Measurements from ENCODE around the gene SYT4.
"Not testable (repeated sequence)": the region's sequence is repeated elsewhere in the genome, so short reads cannot be mapped to it uniquely, and the experiment has no call there.

SYT4 gene, protein sequence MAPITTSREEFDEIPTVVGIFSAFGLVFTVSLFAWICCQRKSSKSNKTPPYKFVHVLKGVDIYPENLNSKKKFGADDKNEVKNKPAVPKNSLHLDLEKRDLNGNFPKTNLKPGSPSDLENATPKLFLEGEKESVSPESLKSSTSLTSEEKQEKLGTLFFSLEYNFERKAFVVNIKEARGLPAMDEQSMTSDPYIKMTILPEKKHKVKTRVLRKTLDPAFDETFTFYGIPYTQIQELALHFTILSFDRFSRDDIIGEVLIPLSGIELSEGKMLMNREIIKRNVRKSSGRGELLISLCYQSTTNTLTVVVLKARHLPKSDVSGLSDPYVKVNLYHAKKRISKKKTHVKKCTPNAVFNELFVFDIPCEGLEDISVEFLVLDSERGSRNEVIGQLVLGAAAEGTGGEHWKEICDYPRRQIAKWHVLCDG

DNA sequence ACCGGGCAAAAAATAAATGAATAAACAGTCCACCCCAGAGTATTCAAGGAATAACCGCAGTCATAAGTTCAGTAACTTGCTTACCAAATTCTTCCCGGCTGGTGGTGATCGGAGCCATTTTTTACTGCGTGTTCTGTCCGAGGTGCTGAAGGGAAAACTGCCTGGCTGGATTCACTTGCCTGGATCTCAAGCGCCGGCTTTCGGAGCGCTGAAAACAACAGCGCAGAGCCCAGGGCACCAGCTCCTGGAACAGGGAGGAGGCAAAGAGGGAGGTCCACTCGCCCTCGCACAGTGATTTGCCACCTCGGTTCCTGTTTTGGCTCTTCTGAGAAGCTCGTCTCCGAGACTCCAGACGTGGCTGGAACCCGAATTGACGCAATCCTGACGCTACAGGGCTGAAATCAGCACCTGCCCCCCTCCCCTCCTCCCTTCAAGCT lies at the start of gene SYT4:
Gene SYT4, minus strand, starts transcription at position 327 of the 437 bp plus-strand sequence. Its CDS starts 209 bp downstream, at position 118.
- DNase-seq (ENCODE audit: low read depth): peak; percentile 78

- DNase-seq (ENCODE audit: low read depth): no peak
Observed at GRCh38 chr18:43322132-43322531, 44.8 kb upstream of the SYT4 start.

DNA sequence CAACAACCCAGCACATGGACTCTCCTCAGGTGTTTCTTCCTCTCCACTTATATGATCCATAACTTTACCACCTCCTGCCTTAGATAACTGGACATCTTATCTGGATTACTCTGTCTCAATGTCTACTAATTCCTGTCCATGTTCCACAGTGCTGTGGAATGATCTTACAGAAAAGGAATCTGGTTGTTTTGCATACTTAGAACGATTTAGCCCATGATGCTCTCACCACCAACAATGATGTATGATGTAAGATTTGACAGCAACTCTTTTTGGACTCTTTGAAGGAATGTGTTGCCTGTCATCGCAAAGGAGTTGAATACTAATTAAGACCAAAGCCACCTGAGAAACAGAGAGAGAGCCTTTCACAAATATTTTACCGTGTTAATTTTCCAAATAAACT lies 37.7 kb upstream of the SYT4 start:
- peak; percentile 6 for DNase-seq (ENCODE audit: low read depth)

DNA sequence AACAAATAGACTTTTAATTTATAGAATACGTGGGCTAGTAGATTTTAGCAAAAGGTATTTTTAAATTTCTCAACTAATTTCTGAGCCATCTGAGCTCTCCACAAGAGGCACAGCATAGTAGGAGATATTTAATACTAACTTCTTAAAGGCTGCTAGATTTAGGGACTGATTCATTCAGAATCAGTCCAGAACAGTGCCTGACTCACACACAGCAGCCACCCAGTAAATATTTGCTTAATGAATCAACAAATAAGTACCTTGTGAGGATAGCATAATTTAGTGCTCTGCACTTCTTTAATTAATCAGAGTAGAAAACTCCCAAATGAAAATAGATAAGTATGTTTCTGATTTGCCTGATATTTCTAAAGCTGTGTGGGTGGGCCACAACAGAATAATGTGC lies 35.6 kb upstream of the SYT4 start:
- peak; percentile 9 for DNase-seq (ENCODE audit: low read depth)

- no peak for DNase-seq (ENCODE audit: low read depth)
Observed at GRCh38 chr18:43310239-43310638, 32.9 kb upstream of the SYT4 start.

- peak; percentile 0 for DNase-seq (ENCODE audit: low read depth)
Observed at GRCh38 chr18:43303376-43303775, 26.1 kb upstream of the SYT4 start.

- DNase-seq (ENCODE audit: low read depth): not testable (repeated sequence)
Observed at GRCh38 chr18:43286187-43286586, 8.9 kb upstream of the SYT4 start.

- DNase-seq (ENCODE audit: low read depth): no peak
Observed at GRCh38 chr18:43283299-43283698, 6.0 kb upstream of the SYT4 start.

DNA sequence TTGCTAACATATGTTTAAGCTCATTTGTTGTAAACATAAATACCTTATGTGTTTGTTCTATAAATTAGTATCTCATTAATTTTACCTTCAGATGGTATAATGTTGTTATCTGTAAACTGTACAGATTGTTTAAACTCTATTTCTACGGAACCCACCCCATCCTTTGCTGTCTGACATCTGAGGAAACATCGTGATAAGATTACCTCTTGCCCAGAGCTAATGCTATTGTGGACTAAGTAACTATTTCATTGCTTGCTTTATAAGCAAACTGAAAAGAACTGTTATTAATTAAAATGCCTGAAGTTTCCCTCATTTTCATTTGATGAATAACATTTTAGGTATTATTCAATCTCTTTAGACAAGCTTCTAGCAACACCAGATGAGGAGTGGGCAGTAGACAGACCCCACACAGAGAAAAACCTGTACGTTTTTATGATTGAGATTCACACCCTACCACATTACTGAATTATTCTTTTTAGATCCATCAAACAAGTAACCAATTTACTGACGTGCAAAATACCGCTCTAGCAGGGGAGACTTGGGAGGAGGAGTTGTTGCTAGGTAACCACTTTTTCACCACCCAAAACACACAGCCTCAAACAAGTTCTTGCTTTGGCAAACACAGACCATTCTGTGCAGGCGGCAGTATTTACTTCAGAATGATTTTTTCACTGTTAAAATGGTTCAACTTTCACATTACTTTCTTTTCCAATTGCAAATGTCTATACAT lies 1.9 kb upstream of the SYT4 start:
- DNase-seq (ENCODE audit: low read depth): peak; percentile 18

- no peak for DNase-seq (ENCODE audit: low read depth)
Observed at GRCh38 chr18:43278355-43278754, 1.1 kb upstream of the SYT4 start.

DNA sequence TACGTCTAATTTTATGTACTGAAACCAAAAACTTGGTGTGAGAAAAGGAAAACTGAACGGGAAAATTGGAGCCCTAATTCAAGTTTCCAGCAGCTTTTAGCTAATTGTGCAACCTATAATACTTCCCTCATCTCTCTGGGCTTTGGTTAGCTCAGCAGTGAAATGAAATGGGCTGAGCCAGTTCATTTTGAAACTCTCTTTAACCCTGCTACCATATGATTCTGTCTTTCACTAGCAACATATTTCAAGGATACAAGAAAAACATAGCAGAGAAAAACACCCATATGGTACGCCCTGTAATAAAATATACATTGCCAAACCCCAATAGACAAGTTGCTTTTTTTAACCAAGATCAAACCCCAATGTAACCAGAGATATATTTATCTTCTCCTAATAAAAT lies 799 bp downstream of the SYT4 start:
- no peak for DNase-seq (ENCODE audit: low read depth)

- DNase-seq (ENCODE audit: low read depth): no peak
Observed at GRCh38 chr18:43275546-43275945, 1.7 kb downstream of the SYT4 start.

DNA sequence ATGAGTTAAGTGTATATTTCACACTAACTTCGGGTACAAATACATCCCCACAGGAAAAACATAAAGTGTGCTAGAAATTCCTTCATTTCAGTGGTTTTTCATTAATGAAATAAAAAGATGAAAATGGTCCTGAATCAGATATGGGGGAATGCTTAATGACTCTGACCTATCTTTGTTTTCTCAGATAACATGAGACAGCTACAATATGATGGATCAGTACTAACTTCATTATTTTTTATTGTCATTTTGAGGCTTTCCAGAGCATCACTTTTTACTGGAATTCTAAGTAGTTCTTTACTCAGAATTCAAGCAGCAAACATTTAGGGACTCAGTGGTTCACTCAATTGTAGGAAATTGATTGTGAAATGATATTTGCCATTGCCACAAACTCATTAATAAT lies 2.8 kb downstream of the SYT4 start:
- no peak for DNase-seq (ENCODE audit: low read depth)

- peak; percentile 65 for DNase-seq (ENCODE audit: low read depth)
Observed at GRCh38 chr18:43271593-43272432, 5.5 kb downstream of the SYT4 start.

GRCh38 chr18:43267818-43268217 lies 9.5 kb downstream of the SYT4 start:
- no peak for DNase-seq (ENCODE audit: low read depth)

DNA sequence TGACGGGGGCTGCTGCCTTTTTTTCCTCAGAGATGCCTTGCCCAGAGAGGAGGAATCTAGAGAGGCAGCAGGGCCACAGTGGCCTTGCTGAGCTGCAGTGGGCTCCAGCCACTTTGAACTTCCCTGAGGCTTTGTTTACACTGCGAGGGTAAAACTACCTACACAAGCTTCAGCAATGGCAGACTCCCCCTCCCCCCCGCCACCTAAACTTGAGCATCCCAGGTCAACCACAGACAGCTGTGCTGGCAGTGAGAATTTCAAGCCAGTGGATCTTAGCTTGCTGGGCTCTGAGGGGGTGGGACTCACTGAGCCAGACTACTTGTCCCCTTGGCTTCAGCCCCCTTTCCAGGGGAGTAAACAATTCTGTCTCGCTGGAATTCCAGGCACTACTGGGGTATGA lies 11.8 kb downstream of the SYT4 start:
- no peak for DNase-seq (ENCODE audit: low read depth)

GRCh38 chr18:43248610-43249249 lies 28.6 kb downstream of the SYT4 start:
- no peak for DNase-seq (ENCODE audit: low read depth)

DNA sequence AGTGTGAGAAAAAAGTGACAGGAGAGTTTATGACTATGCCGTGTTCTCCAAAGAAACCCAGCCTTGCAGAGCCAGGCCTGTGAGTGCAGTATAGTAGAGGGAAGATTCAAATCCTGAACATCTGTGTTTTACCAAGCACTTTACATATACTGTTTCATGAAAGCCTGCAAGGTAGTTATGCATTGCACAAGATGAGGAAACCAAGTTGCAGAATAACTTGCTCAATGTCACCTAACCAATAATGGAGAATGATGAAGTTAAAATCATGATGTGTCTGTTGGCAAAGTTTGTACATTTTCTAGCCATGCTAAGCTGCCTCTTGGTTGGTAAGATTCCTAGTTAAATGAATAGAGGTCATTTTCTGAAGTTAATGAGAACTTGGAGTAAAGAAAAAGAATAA lies 29.3 kb downstream of the SYT4 start:
- DNase-seq (ENCODE audit: low read depth): no peak

DNA sequence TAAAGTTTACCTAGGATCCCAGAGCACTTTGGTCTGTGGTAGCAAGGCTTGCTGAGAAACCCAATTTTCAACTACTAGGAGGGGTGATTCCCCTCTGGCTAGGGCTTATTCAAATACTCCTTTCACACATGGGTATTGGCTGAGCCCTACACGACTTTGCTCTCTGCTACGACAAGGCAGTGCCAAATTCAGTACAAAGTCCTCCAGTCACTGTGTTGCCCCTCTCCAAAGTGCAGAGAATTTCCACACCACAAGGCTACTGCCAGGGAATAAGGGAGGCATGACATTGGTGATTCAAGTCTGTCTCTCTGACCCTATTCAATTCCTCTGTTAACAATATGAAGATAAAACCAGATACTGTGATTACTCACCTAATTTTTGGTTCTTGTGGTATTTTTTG lies 38.9 kb downstream of the SYT4 start:
- no peak for DNase-seq (ENCODE audit: low read depth)

DNA sequence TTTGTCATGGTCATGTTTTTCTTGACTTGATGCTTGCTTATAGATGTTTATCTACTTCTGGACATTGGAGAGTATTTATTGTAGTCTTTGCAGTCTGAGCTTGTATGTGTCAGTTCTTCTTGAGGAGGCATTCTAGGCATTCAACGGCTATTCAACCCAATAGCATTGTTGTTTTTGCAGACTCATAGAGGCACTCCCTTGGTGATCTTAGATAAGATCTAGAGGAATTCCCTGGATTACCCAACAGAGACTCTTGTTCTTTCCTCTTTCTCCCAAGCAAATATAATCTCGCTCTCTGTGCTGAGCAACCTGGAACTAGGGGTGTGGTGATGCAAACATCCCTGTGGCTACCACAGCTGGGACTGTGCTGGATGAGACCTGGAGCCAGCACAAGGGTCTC lies 40.4 kb downstream of the SYT4 start:
- DNase-seq (ENCODE audit: low read depth): peak; percentile 60

DNA sequence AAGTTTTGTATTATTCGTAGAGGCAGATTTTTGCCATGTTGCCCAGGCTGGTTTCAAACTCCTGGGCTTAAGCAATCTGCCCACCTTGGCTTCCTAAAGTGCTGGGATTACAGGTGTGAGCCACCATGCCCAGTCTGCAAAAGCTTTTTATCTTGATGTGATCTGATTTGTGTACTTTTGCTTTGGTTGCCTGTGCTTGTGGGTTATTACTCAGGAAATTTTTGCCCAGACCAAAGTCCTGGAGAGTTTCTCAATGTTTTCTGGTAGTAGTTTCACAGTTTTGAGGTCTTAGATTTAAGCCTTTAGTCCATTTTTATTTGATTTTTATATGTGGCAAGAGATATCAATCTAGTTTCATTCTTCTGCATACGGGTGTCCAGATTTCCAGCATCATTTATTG lies 42.4 kb downstream of the SYT4 start:
- no peak for DNase-seq (ENCODE audit: low read depth)

DNA sequence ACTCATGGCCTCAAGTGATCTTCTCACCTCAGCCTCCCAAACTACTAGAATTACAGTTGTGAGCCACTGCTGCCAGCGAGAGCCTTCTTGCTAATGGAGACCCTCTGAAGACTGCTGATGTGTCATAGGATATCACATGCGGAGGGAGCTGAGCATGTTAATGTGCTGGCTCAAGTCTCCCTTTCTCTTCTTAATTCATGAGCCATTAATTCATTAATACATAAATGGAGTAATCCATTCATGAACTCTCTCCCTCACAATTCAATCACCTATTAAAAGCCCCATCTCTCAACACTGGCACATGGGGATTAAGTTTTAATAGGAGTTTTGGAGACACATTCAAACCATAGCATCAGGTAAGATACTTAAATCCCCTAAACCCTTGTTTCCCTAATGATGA lies 54.8 kb downstream of the SYT4 start:
- no peak for DNase-seq (ENCODE audit: low read depth)
